Tibial nerve (tissue), 4 donors: Measurements from ENCODE around the gene ZNF385B.

Experiments
- EP300 ChIP-seq, 2 donors: sonication (generic); formaldehyde crosslinking; IDR thresholded peaks; one replicate each; pipeline ENCODE4 v1.6.1; 2017; ENCODE audit warnings: antibody characterized with exemption in 2 of 2, mild to moderate bottlenecking in 1 of 2
- POLR2A ChIP-seq, 2 donors: fragments of 450-650 bp; IDR thresholded peaks; one replicate each; pipeline ENCODE4 v1.6.1; 2017; ENCODE audit warnings: antibody characterized with exemption in 2 of 2, mild to moderate bottlenecking in 2 of 2, moderate library complexity in 2 of 2
- TF ChIP-seq, protein P1 (sequence below), 5 experiments: fragments of 200-600 bp in 3 of 5; fragments of 450-650 bp in 2 of 5; sonication (generic) in 3 of 5; IDR thresholded peaks; one replicate each; pipeline ENCODE4 v1.5.1; 2016 to 2019; ENCODE audit warnings: antibody characterized with exemption in 5 of 5, mild to moderate bottlenecking in 3 of 5, moderate library complexity in 2 of 5

DNA sequence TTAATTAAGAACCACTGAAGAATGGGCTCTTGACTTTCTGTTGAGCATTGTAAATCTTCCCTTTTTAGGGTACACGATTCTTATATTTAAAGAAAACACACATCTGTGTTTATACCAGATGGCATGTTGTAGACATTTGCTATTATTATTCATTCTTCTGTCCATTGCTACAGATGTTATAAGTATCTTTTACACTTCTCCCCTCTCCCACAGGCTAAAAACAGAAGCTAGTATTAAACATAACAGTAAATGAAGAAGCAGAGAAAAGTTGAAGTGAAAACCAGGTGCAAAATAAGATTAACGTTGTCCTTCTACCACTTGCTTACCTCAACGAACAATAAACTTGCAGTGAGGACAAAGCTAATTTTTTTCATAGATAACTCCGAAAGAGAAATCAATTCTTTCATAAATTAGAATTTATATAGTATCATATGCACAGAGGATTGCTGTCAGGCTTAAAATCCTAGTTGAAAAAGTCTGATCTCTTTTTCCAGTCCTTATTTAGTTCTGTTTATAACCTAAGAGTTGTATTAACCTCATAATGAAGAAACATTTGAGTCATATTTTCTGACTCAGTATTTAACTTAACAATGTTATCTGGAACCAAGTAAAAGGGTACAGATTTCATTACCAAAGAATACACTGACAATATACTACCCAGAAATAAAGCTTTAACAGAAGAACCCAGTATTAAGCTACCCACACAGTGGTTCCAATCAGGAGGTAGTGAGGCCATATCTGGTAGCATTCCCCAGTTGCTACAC is 16.4 kb upstream of the ZNF385B start:
- TF ChIP-seq, protein P1, sequence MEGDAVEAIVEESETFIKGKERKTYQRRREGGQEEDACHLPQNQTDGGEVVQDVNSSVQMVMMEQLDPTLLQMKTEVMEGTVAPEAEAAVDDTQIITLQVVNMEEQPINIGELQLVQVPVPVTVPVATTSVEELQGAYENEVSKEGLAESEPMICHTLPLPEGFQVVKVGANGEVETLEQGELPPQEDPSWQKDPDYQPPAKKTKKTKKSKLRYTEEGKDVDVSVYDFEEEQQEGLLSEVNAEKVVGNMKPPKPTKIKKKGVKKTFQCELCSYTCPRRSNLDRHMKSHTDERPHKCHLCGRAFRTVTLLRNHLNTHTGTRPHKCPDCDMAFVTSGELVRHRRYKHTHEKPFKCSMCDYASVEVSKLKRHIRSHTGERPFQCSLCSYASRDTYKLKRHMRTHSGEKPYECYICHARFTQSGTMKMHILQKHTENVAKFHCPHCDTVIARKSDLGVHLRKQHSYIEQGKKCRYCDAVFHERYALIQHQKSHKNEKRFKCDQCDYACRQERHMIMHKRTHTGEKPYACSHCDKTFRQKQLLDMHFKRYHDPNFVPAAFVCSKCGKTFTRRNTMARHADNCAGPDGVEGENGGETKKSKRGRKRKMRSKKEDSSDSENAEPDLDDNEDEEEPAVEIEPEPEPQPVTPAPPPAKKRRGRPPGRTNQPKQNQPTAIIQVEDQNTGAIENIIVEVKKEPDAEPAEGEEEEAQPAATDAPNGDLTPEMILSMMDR (IDR thresholded peaks at IDR 0.05) = no peak
- TF ChIP-seq POLR2A (IDR thresholded peaks at IDR 0.05) (no peak), EP300 (IDR thresholded peaks at IDR 0.05) (no peak)
